GM12801 (cell line): ENCODE measurements around the gene GJA5.

Experiments used
- CTCF ChIP-seq: IDR thresholded peaks from one replicate; pipeline ENCODE4 v1.5.1; 2011; ENCODE audit warnings: control low read depth; ENCODE audit not compliant: insufficient read length; ENCODE audit errors: extremely low read depth

The GJA5 gene

GRCh38 chr1:147762233-147763024 is 2.0 kb upstream of the GJA5 start:
- TF ChIP-seq CTCF = no peak

GRCh38 chr1:147758379-147759100 is 1.9 kb downstream of the GJA5 start:
- TF ChIP-seq CTCF = no peak

DNA sequence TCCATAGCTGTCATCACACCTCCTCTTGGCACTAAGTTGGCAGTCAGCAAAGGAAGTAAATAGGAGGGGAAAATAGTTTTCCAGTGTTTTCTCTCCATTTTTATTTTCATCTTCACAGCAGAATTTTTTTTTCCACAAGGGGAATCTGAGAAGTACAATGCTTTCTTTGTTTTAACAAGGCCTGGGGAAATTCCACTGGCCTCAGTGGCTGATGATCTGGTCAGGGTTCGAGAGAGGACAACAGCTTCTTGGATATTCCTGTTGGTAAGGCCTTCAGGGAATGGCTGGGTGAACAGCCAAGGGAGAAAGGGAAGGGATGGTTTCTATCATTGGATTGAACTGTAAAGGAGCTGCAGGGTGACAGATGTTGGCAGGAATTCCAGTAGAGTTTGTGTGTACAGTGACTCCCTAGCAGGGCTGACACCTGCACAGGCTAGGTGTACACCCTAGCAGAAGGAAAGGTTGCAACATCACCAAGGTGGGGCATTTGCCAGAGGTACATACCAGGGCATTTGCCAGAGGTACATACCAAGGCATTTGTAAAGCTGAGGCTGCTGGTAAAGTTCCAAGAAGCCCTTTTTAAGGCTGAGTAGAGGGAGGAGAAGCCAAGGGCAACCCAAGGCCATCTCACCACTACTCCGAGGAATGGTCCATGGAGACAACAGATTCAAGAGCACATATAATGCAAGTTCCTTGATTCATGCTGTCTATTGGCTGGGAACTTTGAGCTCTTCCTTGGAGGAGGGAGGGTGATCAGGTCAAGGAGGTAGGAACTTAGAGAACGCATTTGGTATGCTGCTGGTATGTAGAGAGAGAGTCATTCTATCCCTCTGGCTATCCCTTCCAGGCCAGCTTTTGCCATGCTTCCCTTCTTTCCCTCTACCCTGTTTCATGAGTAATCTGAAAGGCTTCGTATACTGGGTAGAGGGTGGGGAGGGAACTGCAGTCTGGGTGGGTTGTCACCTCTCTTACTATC is 3.1 kb downstream of the GJA5 start:
- no peak for TF ChIP-seq CTCF

DNA sequence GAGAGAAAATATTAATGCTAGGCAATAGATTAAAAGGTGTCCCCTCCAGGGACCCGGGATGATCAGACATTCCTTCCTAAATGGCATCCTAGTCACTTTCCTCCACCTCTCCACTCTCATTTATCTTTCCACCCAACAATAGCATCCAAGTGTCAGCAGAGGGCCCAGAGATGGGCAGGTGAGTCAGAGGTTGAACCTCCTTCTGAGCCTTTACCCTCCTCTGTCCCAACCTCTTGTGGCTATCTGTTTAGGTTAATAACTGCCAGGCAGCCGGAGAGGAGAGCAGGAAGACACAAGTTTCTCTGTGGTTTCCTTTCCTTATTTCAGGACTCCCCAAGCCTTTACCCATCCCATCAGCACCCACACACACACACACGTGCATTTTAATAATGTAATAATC is 4.1 kb downstream of the GJA5 start:
- no peak for TF ChIP-seq CTCF

DNA sequence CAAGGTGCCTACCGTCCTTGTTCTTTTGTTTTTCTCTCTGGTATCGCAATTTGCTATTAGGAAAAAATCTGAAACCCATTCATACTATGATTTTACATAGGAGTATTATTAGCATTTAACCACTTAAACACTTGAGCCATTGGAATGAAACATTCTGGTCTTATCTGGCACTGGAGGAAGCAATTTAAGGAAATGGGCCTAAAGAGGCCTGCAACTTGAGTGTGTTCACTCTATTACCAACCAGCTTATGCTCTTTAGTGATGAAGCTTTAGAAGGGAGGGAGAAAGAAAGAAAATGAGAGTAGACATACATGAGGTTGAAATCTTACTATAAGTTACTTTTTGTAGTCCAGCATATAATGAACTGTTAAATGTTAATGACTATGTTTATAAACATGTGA is 5.7 kb downstream of the GJA5 start:
- TF ChIP-seq CTCF = no peak

DNA sequence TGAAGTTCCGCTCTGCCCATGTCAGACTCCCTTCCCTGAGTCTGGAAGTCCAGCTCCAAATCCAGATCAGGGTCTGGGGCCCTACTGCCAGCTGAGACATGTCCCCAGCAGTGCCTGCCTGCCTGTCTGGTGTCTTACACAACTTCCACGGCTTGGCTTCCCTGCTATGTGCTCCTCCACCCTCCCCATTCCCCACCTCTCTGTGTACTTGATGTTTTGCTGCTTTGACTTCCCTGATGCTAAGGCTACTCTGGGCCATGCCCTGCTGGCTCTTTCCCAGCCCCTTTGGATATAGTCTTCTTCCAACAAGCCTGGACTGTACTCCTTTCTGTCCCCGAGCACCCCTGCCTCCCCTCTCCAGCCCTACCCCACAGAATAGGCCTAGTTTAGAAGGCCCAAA is 7.3 kb downstream of the GJA5 start:
- TF ChIP-seq CTCF = no peak

DNA sequence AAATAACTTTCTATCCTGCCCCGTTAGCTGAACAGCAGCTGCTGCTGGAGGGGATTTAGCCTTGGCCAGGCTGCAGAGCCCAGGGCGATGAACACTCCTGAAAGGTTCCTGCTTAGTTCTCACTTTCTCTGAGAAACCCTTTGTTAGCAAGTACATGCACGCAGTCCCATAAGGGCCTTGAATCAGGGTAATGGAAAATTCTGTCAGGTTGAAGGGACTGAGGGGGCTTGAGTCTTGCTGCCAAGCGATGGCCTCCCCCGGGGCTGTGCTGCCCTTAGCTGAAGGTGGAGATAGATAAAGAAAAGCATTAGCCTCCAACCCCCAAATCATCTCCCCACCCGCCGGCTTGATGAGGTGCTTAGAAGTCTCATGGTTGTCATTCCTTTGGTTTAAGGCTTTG is 7.9 kb downstream of the GJA5 start:
- no peak for TF ChIP-seq CTCF
